Endothelial cell of umbilical vein (primary cell): ENCODE measurements around the gene TSC22D1. TPM values are rescaled to one million over a fixed set of nuclear protein-coding genes. Genes with fewer than 3 reads are reported as not detected.

Experiments
- BruUV-seq: library from RNA; stranded (reverse); fragments of 400-500 nt; replicated peaks from 2 replicates; lab custom pipeline; 2021; lab: Mats Ljungman, UMichigan
- CTCF ChIA-PET: fragments of 300-600, 350-600 bp; sonication (Branson Sonifier 250); formaldehyde crosslinking; loops from one replicate; lab custom pipeline; 2021; ENCODE audit warnings: antibody characterized with exemption, inconsistent platforms; lab: Charles Lee
- POLR2A ChIA-PET: fragments of 300-600, 350-600 bp; sonication (Branson Sonifier 250); formaldehyde crosslinking; loops from one replicate; lab custom pipeline; 2021; ENCODE audit warnings: antibody characterized with exemption, inconsistent platforms; lab: Charles Lee
- DNase-seq: peaks from one replicate; pipeline ENCODE4 v3.0.0-alpha.2; 2011; ENCODE audit warnings: low read depth, low spot score
- FAIRE-seq: peaks from 2 replicates; lab custom pipeline; 2011; peaks lifted over from hg19 to GRCh38; lab: Jason Lieb, UNC
- H2AFZ ChIP-seq: 2 replicates; pipeline ENCODE4 v1.6.0; 2012; ENCODE audit warnings: low read depth, low read length, control low read depth, inconsistent platforms
- H3K27ac ChIP-seq: 2 replicates; pipeline ENCODE4 v1.5.1; 2011; ENCODE audit warnings: low read depth, mild to moderate bottlenecking, control low read depth, low read length, moderate library complexity; ENCODE audit not compliant: insufficient read depth
- H3K27me3 ChIP-seq, 2 experiments: 2 replicates each; pipeline versions ENCODE4 v1.6.0 to v1.6.1; 2011; ENCODE audit warnings: low read length in 2 of 2, mixed read lengths in 1 of 2; ENCODE audit not compliant: control insufficient read depth in 2 of 2, insufficient read depth in 2 of 2
- H3K36me3 ChIP-seq, 2 experiments: 2 replicates in 1 of 2; 3 replicates in 1 of 2; pipeline ENCODE4 v1.5.1; 2011; ENCODE audit warnings: low read length in 2 of 2, mild to moderate bottlenecking in 1 of 2, moderate library complexity in 1 of 2; ENCODE audit not compliant: control insufficient read depth in 2 of 2, insufficient read depth in 2 of 2; ENCODE audit errors: extremely low read depth in 1 of 2
- H3K4me1 ChIP-seq: 3 replicates; pipeline ENCODE4 v1.5.1; 2011; ENCODE audit warnings: mild to moderate bottlenecking, low read length; ENCODE audit not compliant: control insufficient read depth, insufficient read depth; ENCODE audit errors: extremely low read depth
- H3K4me2 ChIP-seq: 2 replicates; pipeline ENCODE4 v1.6.1; 2011; ENCODE audit warnings: low read length, control low read depth, mixed read lengths; ENCODE audit not compliant: insufficient read depth
- H3K4me3 ChIP-seq, 3 experiments: fragments of 200-600 bp in 1 of 3; sonication (generic), shearing (Covaris generic) in 1 of 3; replicated peaks in 1 of 3; 2 replicates each; pipeline ENCODE4 v1.5.1; 2011 to 2016; ENCODE audit warnings: control low read depth in 3 of 3, low read length in 3 of 3, mild to moderate bottlenecking in 2 of 3, inconsistent platforms in 1 of 3, low read depth in 1 of 3, moderate library complexity in 1 of 3; ENCODE audit not compliant: insufficient read depth in 1 of 3
- H3K79me2 ChIP-seq: 2 replicates; pipeline ENCODE4 v1.6.0; 2012; ENCODE audit warnings: low read length, inconsistent platforms; ENCODE audit not compliant: control insufficient read depth, insufficient read depth
- H3K9ac ChIP-seq: replicated peaks from 2 replicates; pipeline ENCODE3; 2011; ENCODE audit warnings: low read length, control low read depth; ENCODE audit not compliant: insufficient read depth; ENCODE audit errors: extremely low read depth
- H3K9me1 ChIP-seq: replicated peaks from 3 replicates; pipeline ENCODE4 v1.6.0; 2011; ENCODE audit warnings: mild to moderate bottlenecking, low read length; ENCODE audit not compliant: control insufficient read depth, insufficient read depth; ENCODE audit errors: extremely low read depth
- H3K9me3 ChIP-seq: replicated peaks from 2 replicates; pipeline ENCODE4 v1.5.1; 2012; ENCODE audit warnings: low read length, inconsistent platforms; ENCODE audit not compliant: control insufficient read depth, insufficient read depth
- H4K20me1 ChIP-seq: replicated peaks from 2 replicates; pipeline ENCODE3; 2011; ENCODE audit warnings: mild to moderate bottlenecking, low read length; ENCODE audit not compliant: control insufficient read depth, insufficient read depth; ENCODE audit errors: extremely low read depth
- EZH2 ChIP-seq: IDR thresholded peaks from 2 replicates; pipeline ENCODE4 v1.6.1; 2012; ENCODE audit warnings: borderline replicate concordance, low read depth, mild to moderate bottlenecking, moderate library complexity, low read length, inconsistent platforms; ENCODE audit not compliant: severe bottlenecking
- FOS ChIP-seq: IDR thresholded peaks from 2 replicates; pipeline ENCODE4 v1.6.1; 2011; ENCODE audit warnings: mild to moderate bottlenecking, low read length, moderate library complexity, borderline replicate concordance; ENCODE audit not compliant: insufficient read depth
- GATA2 ChIP-seq: IDR thresholded peaks from 2 replicates; pipeline ENCODE4 v1.7.0; 2011; ENCODE audit warnings: low read depth, mild to moderate bottlenecking, moderate library complexity, mixed read lengths, low read length; ENCODE audit not compliant: insufficient read length, insufficient read depth
- JUN ChIP-seq: IDR thresholded peaks from 2 replicates; pipeline ENCODE4 v1.6.1; 2011; ENCODE audit warnings: borderline replicate concordance, low read depth; ENCODE audit not compliant: insufficient read length, insufficient read depth
- MYC ChIP-seq: IDR thresholded peaks from one replicate; pipeline ENCODE4 v1.6.1; 2011; ENCODE audit warnings: mild to moderate bottlenecking, low read depth, low read length
- POLR2A ChIP-seq: IDR thresholded peaks from 2 replicates; pipeline ENCODE4 v1.6.1; 2012; ENCODE audit warnings: low read depth, mild to moderate bottlenecking, control low read depth, low read length
- POLR2AphosphoS5 ChIP-seq: IDR thresholded peaks from 2 replicates; pipeline ENCODE4 v1.6.1; 2012; ENCODE audit warnings: low read depth, mild to moderate bottlenecking, control low read depth, low read length, moderate library complexity; ENCODE audit not compliant: insufficient read depth
- dilution Hi-C: fragments of 300-500 bp; cut with MboI; formaldehyde crosslinking; loops from one replicate; pipeline ENCODE4 v1.15.0; 2019; ENCODE audit warnings: low sequenced_read_pairs; ENCODE audit not compliant: extremely low pct_ligation_motif_present
- intact Hi-C: fragments of 100-400 bp; cut with micrococcal nuclease; formaldehyde crosslinking; loops from one replicate; pipeline ENCODE4 v1.10.0; 2022
- polyA plus RNA-seq, 4 experiments: library from polyadenylated mRNA; depleted of rRNA in 3 of 4; stranded (reverse) in 3 of 4; unstranded in 1 of 4; fragments of >200 nt; gene quantifications; 2 replicates each; pipeline versions ENCODE4 v1.2.1 to v1.2.3, GENCODE V29; 2011 to 2012; ENCODE audit warnings: missing spikeins in 1 of 4
- total RNA-seq: library from RNA; stranded (reverse); gene quantifications from 2 replicates; pipeline ENCODE4 v1.2.3, GENCODE V29; 2021
- TF ChIP-seq, protein P1 (sequence below): IDR thresholded peaks from 2 replicates; pipeline ENCODE4 v1.6.1; 2011; ENCODE audit not compliant: insufficient read depth, insufficient read length
- TF ChIP-seq, protein P2 (sequence below), 2 donors: IDR thresholded peaks; 1 replicate in 1 of 2; 2 replicates in 1 of 2; pipeline ENCODE4 v1.5.1; 2011; ENCODE audit warnings: low read length in 2 of 2, mild to moderate bottlenecking in 2 of 2, moderate library complexity in 2 of 2, control low read depth in 1 of 2, inconsistent platforms in 1 of 2, low read depth in 1 of 2; ENCODE audit not compliant: insufficient read depth in 1 of 2; ENCODE audit errors: extremely low read depth in 1 of 2

TSC22D1 gene
- total and polyA plus RNA-seq, 2 donors (not counting 3 experiments of a cell fraction or from before 2014, with no cell fraction given), result 47.7 to 51.8 TPM

DNA sequence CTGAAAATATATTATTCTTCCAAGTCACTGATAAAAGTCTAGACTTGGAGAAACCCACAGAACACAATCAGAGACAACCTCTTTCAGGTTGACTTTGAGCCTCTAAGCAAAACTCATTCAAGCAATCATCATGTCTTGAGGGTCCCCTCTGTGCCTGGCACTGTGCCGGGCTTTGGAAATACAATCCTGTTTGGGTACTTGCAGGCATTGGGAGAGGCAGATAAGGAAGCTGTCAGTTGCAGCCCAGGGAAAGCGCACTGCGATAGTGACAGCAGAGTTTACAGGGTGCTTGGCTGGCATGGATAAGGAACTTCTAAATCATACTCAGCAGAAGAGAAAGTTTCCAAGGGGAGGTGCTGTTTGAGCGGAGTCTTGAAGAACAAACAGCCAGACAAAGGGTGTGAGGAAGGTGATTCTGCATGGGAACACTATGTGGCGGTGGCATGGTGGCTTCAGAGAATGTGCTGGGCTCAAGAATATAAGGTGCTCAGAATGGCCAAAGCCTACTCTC is 193.4 kb downstream of the TSC22D1 start:
- intact Hi-C loops (no loop called here), dilution Hi-C loops (no loop called here)
- CTCF ChIA-PET, result interaction anchor here (0.6 kb wide), 1 partner anchor 17 kb away, joined by 3 read pairs; no protein-coding TSS in a partner anchor
- no peaks in the 10 kb centered on the region for H3K36me3 ChIP-seq
- no peaks in the 10 kb centered on the region for H3K79me2 ChIP-seq
- H3K9ac ChIP-seq, result no peak overlapping the region
- no peak overlapping the region for H3K27ac ChIP-seq
- H3K4me1 ChIP-seq, result no peaks in the 10 kb centered on the region
- DNase-seq, result no peak
- no peaks in the 10 kb centered on the region for H3K9me1 ChIP-seq
- TF ChIP-seq EZH2 (no peak), MYC (no peak), FOS (no peak), JUN (no peak), POLR2A (no peak), POLR2AphosphoS5 (no peak), GATA2 (no peak)
- TF ChIP-seq, protein P1, sequence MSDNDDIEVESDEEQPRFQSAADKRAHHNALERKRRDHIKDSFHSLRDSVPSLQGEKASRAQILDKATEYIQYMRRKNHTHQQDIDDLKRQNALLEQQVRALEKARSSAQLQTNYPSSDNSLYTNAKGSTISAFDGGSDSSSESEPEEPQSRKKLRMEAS, result no peak
- TF ChIP-seq, protein P2, sequence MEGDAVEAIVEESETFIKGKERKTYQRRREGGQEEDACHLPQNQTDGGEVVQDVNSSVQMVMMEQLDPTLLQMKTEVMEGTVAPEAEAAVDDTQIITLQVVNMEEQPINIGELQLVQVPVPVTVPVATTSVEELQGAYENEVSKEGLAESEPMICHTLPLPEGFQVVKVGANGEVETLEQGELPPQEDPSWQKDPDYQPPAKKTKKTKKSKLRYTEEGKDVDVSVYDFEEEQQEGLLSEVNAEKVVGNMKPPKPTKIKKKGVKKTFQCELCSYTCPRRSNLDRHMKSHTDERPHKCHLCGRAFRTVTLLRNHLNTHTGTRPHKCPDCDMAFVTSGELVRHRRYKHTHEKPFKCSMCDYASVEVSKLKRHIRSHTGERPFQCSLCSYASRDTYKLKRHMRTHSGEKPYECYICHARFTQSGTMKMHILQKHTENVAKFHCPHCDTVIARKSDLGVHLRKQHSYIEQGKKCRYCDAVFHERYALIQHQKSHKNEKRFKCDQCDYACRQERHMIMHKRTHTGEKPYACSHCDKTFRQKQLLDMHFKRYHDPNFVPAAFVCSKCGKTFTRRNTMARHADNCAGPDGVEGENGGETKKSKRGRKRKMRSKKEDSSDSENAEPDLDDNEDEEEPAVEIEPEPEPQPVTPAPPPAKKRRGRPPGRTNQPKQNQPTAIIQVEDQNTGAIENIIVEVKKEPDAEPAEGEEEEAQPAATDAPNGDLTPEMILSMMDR (IDR thresholded peaks at IDR 0.05; ENCODE audit: extremely low read depth in 1 of 2, insufficient read depth in 1 of 2, low read depth in 1 of 2, low read length in 2 of 2), result no peak
- H3K4me2 ChIP-seq, result no peak overlapping the region
- no TSS peak for BruUV-seq
- FAIRE-seq, result no peak
- no peak overlapping the region for H3K4me3 ChIP-seq
- no peaks in the 10 kb centered on the region for H3K9me3 ChIP-seq
- no peaks in the 10 kb centered on the region for H4K20me1 ChIP-seq
- no peak overlapping the region for H2AFZ ChIP-seq
- no peaks in the 10 kb centered on the region for H3K27me3 ChIP-seq
- POLR2A ChIA-PET, result no interaction called here

Other genes starting within 250 kb of the TSC22D1 start
- 0.85 TPM in 1 of 2 replicates, not detected in the other for gene SERP2, start 202.5 kb downstream of the TSC22D1 start, total RNA-seq
- 0.29 and 0.30 TPM in 2 replicates for gene SERP2, start 202.5 kb downstream of the TSC22D1 start, polyA plus RNA-seq